OCI-LY3 (cell line): ENCODE measurements around the gene SHISA6.

Source experiments
- H2AFZ ChIP-seq: fragments of 200-600, 300-600 bp; shearing (Covaris generic); 2 replicates; pipeline ENCODE4 v1.6.0; 2014; ENCODE audit warnings: antibody characterized with exemption, low read depth, low read length
- H3K27ac ChIP-seq: fragments of 200-600, 300-600 bp; sonication (generic); 2 replicates; pipeline ENCODE4 v1.5.1; 2014; ENCODE audit warnings: mild to moderate bottlenecking, low read length, moderate library complexity, mixed read lengths
- H3K27me3 ChIP-seq: fragments of 200-600, 300-600 bp; sonication (generic); 2 replicates; pipeline ENCODE4 v1.6.1; 2014; ENCODE audit warnings: low read depth, low read length, mixed read lengths
- H3K36me3 ChIP-seq: fragments of 200-600, 300-600 bp; sonication (generic); replicated peaks from 2 replicates; pipeline ENCODE3; 2014; ENCODE audit warnings: low read depth, low read length, mixed read lengths
- H3K4me1 ChIP-seq: fragments of 300-600, 200-600 bp; sonication (generic); 2 replicates; pipeline ENCODE4 v1.6.1; 2014; ENCODE audit warnings: low read length, mixed read lengths
- H3K4me2 ChIP-seq: fragments of 200-600, 300-600 bp; sonication (generic); 2 replicates; pipeline ENCODE4 v1.6.1; 2014; ENCODE audit warnings: low read length, mixed read lengths
- H3K4me3 ChIP-seq: fragments of 300-600, 200-600 bp; sonication (generic); 2 replicates; pipeline ENCODE4 v1.5.1; 2014; ENCODE audit warnings: antibody characterized with exemption, mild to moderate bottlenecking, low read length, moderate library complexity
- H3K79me2 ChIP-seq: fragments of 300-600, 200-600 bp; shearing (Covaris generic); 2 replicates; pipeline ENCODE4 v1.6.1; 2014; ENCODE audit warnings: mild to moderate bottlenecking, low read length, mixed read lengths
- H3K9ac ChIP-seq: fragments of 300-600, 200-600 bp; shearing (Covaris generic); 2 replicates; pipeline ENCODE4 v1.6.0; 2014; ENCODE audit warnings: mild to moderate bottlenecking, low read length, moderate library complexity
- H3K9me3 ChIP-seq: fragments of 200-600, 300-600 bp; shearing (Covaris generic); 2 replicates; pipeline ENCODE4 v1.6.1; 2014; ENCODE audit warnings: low read length, mixed read lengths; ENCODE audit not compliant: insufficient read depth
- H4K20me1 ChIP-seq: fragments of 200-600, 300-600 bp; sonication (generic); 2 replicates; pipeline ENCODE4 v1.6.1; 2016; ENCODE audit warnings: low read length, mixed read lengths; ENCODE audit not compliant: insufficient read depth
- CTCF ChIP-seq: fragments of 200-600, 300-600 bp; sonication (generic); IDR thresholded peaks from 2 replicates; pipeline ENCODE4 v1.5.1; 2014; ENCODE audit warnings: antibody characterized with exemption, low read length, low read depth
- EZH2phosphoT487 ChIP-seq: fragments of 200-600 bp; shearing (Covaris generic); IDR thresholded peaks from 2 replicates; pipeline ENCODE4 v1.6.1; 2018; ENCODE audit warnings: antibody characterized with exemption, mixed run types, low read depth

Gene SHISA6

GRCh38 chr17:11612956-11613355 lies 371.9 kb downstream of the SHISA6 start:
- no peaks in the 10 kb centered on the region for H3K27me3 ChIP-seq
- TF ChIP-seq CTCF: no peak
- TF ChIP-seq EZH2phosphoT487: no peak
- no peak overlapping the region for H2AFZ ChIP-seq
- H3K4me1 ChIP-seq: no peaks in the 10 kb centered on the region
- H3K4me3 ChIP-seq: no peak overlapping the region
- no peak overlapping the region for H3K4me2 ChIP-seq
- no peak overlapping the region for H3K27ac ChIP-seq
- no peaks in the 10 kb centered on the region for H4K20me1 ChIP-seq
- H3K9me3 ChIP-seq: no peaks in the 10 kb centered on the region
- H3K36me3 ChIP-seq: no peaks in the 10 kb centered on the region
- H3K79me2 ChIP-seq: no peaks in the 10 kb centered on the region
- no peak overlapping the region for H3K9ac ChIP-seq
